ENCODE results near the gene NDUFS8. TPM values are rescaled to one million over a fixed set of nuclear protein-coding genes. Genes with fewer than 3 reads are reported as not detected.

Gene NDUFS8
- total RNA-seq, 1 donor from 2014 or later: 123 TPM

- intact Hi-C loops (cut with micrococcal nuclease): no loop called here
Measured at GRCh38 chr11:68047437-68048290, 17.2 kb downstream of the NDUFS8 start.

GRCh38 chr11:68048681-68049508 is 18.4 kb downstream of the NDUFS8 start:
- intact Hi-C loops (cut with micrococcal nuclease): no loop called here

DNA sequence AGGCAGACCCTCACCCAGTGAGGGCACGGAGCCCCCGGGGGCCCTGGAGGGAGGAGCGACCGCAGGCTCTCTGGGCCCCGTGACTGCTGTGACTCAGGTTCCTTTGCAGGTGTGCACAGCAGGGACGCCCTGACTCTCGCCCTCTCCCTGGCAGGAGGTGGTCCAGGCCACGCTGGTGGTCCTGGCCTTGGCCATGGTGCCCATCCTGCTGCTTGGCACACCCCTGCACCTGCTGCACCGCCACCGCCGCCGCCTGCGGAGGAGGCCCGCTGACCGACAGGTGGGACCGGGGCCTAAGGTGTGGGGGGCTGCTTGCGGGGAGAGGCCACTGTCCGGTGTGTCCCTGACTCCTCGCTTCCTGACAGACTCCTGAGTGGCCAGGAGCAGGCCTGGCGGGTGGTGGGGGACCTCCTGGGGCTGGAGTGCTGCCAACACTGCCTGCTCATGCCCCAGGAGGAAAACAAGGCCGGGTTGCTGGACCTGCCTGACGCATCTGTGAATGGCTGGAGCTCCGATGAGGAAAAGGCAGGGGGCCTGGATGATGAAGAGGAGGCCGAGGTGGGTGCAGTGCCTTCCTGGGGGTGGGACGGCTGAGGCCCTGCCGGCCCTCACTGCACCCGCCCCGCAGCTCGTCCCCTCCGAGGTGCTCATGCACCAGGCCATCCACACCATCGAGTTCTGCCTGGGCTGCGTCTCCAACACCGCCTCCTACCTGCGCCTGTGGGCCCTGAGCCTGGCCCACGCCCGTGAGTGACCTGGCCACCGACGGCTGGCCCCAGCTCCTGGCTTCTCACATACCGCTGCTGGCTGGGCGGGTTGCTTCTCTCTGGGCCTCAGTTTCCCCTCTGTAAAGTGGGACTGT is 19.3 kb downstream of the NDUFS8 start:
- intact Hi-C loops (cut with micrococcal nuclease): no loop called here

DNA sequence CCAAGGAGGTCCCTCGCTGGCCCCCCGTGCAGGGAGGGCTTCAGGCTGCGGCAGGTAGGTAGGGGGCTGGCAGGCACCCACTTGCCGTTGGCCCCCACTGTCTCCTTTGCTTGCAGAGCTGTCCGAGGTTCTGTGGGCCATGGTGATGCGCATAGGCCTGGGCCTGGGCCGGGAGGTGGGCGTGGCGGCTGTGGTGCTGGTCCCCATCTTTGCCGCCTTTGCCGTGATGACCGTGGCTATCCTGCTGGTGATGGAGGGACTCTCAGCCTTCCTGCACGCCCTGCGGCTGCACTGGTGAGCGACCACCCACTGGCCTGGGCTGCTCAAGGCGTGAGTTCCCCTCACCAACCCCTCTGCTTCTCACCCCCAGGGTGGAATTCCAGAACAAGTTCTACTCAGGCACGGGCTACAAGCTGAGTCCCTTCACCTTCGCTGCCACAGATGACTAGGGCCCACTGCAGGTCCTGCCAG is 19.9 kb downstream of the NDUFS8 start:
- intact Hi-C loops (cut with micrococcal nuclease): no loop called here

GRCh38 chr11:68051191-68052136 is 21.0 kb downstream of the NDUFS8 start:
- intact Hi-C loops (cut with micrococcal nuclease): no loop called here

GRCh38 chr11:68052137-68052873 is 21.8 kb downstream of the NDUFS8 start:
- intact Hi-C loops (cut with micrococcal nuclease): no loop called here

GRCh38 chr11:68053117-68053516 is 22.6 kb downstream of the NDUFS8 start:
- intact Hi-C loops (cut with micrococcal nuclease): no loop called here

GRCh38 chr11:68053981-68054812 is 23.7 kb downstream of the NDUFS8 start:
- intact Hi-C loops (cut with micrococcal nuclease): no loop called here

- intact Hi-C loops (cut with micrococcal nuclease): no loop called here
Measured at GRCh38 chr11:68056317-68057285, 26.1 kb downstream of the NDUFS8 start.

GRCh38 chr11:68057807-68058206 is 27.3 kb downstream of the NDUFS8 start:
- intact Hi-C loops (cut with micrococcal nuclease): no loop called here

DNA sequence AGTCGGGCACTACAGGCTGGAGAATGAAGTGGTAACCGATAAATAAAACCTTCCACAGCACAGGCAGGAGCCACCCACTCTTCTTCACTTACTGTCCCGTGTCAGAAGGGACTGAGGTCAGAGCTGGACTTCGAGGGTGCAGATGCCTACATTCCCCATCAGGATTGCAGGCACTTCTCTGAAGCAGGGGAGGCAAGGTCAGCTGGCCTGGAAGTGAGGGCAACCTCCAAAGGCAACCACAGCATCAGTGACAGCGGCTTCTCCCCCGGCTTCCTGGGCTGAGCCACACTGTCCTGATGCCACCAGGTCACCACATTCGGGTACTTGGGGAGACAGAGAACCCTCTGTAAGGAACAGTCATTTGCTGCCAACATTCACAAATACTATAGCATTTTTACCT is 31.0 kb downstream of the NDUFS8 start:
- intact Hi-C loops (cut with micrococcal nuclease): no loop called here

- intact Hi-C loops (cut with micrococcal nuclease): no loop called here
Measured at GRCh38 chr11:68064926-68065325, 34.4 kb downstream of the NDUFS8 start.

DNA sequence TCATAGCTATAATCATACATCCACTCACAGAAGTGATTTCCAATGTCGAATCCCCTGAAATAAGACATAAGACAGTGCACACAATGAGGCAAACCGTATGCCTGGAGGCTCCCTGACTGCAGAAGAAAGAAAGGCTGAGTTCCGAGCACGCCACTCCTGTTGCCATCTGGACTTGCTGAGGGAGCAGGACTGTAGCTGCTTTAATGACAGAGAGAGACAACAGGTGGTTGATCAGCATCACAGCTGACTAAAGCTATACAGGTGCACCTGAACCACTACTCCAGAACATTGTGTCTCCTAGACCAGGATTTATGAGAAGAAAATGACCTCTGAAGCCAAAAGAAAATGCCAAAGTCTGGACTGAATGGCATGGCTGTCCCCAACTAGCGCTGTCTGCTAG is 35.4 kb downstream of the NDUFS8 start:
- intact Hi-C loops (cut with micrococcal nuclease): no loop called here

GRCh38 chr11:68066742-68067141 is 36.3 kb downstream of the NDUFS8 start:
- intact Hi-C loops (cut with micrococcal nuclease): no loop called here

DNA sequence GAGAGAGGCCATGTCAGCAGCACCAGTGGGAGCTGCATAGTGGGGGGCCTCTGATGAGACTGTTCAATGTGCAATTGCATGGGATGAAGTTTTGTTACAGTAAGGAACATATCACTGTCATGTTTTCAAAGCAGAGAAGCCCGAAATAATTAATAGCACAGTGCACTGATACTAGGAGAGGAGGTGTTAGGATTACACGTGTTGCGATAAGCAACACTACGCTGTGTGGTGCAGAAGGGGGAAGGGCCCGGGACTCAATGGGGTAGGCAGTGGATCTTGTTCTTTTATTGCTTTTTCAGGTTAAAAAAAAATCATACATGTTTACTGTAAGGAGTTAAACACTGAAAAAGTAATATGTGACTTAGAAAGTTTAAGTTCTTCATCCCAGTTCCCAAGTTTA is 37.5 kb downstream of the NDUFS8 start:
- intact Hi-C loops (cut with micrococcal nuclease): no loop called here

DNA sequence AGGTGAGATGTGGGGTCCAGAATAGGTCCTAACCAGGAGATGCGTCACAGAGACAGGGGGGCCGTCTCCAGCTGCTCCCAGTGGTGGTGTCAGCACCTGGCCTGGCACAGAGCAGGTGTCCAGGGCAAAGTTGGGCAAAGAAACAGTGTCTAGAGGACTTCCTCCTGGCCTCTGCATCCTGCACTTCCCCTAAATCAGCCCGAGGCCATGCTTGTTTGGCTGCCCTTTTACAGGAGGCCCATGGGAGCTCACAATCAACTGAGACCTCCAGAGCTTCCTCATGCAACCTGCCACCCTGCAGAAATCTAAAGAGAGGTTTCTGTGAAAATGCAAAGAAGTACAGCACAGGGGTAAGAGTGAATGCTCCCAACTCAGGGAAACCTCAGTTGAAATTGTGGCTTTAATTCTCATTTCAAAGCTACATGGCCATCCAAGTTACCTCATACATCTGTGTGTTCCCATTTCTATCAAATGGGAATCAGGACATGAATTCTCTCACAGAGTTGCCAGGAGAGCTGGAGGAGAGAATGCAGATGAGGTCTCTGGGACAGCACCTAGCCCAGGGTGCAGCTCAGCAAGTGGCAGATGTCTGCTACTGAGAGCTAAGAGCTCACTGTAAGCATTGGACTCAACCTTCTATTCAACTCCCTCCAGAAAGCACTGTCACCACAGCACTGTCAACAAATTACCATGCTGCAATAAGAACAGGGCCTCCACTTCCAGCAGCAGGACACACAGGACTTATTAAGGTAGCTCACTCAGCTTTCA is 41.0 kb downstream of the NDUFS8 start:
- intact Hi-C loops (cut with micrococcal nuclease): no loop called here
